C4-2B (cell line): ENCODE measurements around the gene SLC50A1.

Experiments used
- H3K27ac ChIP-seq: fragments of 450-650 bp; 2 replicates; pipeline ENCODE4 v1.5.1; 2017
- ZFX ChIP-seq: fragments of 450-650 bp; IDR thresholded peaks from 2 replicates; pipeline ENCODE4 v1.6.1; 2017
- TF ChIP-seq, protein P1 (sequence below): fragments of 450-650 bp; conservative IDR thresholded peaks from 2 replicates; pipeline ENCODE4 v1.5.1; 2017; ENCODE audit warnings: mild to moderate bottlenecking

The SLC50A1 gene

DNA sequence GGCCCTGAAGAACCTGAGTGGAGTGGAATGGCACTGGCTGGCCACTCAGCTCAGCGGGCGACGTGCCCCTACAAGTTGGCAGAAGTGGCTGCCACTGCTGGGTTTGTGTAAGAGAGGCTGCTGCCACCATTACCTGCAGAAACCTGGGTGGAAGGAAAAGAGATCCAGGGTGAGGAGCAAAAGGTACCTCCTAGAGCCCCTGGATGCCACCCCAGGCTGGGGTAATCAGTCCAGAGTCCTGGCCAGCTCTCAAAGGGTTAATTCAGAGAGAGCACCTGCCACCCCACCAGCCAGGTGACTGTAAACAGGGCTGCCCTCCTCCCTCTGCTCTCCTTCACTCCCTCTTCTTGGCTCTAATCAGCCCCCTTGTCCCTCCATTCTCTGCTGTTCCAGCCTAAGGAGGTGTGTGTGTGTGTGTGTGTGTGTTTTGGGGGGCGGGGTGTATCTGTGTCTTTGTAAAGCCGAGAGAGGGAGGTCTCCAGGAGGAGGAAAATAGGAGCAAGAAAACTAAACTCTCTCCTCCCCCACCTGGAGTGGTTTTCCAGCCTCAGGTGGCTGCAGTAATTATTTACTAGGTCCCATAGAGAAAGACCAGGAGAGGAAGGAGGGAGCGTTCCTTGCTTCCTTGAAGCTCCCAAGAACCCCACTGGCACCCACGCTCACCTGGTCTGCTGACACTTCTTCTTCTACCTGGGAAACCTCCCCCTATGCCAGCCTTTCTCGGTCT lies 50.6 kb downstream of the SLC50A1 start:
- H3K27ac ChIP-seq: no peak overlapping the region

DNA sequence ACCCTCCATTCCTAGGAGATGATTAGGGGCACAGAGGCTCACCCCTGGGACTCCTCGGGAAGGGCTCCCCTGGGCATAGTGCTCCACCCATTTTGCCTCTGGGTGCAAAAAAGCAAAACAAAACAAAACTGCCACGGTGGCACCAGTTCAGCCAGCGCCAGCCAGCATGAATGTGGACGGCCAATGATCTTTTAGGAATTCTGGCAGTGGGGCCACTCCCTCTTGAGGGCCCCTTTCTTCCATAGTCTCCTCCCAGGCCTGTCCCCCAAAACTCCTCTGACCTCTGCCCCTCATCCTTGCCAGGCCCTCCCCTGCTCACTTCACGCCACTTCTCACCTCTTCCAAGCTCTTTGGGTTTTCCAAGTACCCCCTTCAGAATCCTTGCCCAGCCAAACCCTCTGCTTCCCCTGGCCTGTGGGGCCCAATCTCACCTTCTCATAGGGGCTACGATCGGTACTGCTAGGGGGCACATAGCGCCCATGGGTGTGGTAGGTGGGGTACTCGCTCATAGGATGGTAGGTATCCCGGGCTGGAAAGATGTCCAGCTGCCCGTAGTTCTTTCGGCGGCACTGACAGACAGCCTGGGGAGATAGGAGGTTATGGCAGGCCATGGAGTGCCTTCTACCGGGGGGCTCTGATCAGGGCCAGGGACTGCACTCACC lies 51.3 kb downstream of the SLC50A1 start:
- no peak for TF ChIP-seq ZFX
- TF ChIP-seq, protein P1, sequence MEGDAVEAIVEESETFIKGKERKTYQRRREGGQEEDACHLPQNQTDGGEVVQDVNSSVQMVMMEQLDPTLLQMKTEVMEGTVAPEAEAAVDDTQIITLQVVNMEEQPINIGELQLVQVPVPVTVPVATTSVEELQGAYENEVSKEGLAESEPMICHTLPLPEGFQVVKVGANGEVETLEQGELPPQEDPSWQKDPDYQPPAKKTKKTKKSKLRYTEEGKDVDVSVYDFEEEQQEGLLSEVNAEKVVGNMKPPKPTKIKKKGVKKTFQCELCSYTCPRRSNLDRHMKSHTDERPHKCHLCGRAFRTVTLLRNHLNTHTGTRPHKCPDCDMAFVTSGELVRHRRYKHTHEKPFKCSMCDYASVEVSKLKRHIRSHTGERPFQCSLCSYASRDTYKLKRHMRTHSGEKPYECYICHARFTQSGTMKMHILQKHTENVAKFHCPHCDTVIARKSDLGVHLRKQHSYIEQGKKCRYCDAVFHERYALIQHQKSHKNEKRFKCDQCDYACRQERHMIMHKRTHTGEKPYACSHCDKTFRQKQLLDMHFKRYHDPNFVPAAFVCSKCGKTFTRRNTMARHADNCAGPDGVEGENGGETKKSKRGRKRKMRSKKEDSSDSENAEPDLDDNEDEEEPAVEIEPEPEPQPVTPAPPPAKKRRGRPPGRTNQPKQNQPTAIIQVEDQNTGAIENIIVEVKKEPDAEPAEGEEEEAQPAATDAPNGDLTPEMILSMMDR: no peak
- no peak overlapping the region for H3K27ac ChIP-seq

More for the DNA sequence above, 50.6 kb downstream of the SLC50A1 start:
- no peak for TF ChIP-seq ZFX
- TF ChIP-seq, protein P1: no peak

DNA sequence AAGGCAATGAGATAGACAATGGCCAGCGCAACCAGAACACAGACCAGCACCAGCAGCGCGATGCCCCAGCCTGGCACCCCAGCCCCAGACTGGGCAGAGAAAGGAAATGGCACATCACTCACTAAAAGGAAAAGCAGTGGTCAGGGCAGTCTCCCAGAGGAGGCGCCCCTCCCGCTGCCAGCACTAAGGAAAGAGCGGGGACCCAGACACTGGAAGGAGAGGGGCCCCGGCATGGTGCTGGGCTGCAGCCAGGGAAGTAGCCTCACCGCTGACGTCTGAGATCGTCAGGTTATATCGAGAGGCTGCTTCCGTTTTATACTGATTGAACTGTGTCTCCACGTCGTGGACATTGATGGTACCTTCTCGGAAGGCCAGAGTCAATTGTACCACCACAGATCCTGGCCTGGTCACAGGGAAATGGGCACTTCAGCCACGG lies 51.8 kb downstream of the SLC50A1 start:
- TF ChIP-seq, protein P1: no peak
- TF ChIP-seq ZFX: no peak
- H3K27ac ChIP-seq: no peak overlapping the region

DNA sequence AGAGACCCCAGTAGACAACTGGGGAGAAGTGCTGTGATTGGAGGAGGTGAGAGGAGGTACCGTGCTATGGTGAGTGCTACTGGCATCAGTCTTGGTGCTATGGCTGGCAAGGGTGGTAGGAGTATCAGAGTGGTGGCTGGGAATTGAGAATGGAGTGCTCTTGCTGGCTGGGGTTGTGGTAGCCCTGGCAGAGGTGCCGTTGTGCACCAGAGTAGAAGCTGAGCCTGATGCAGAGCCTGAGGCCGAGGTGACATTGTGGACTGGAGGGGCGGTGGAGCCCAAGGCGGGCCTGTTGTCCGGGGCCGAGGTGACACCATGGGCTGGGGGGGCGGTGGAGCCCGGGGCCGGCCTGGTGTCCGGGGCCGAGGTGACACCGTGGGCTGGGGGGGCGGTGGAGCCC lies 52.6 kb downstream of the SLC50A1 start:
- no peak overlapping the region for H3K27ac ChIP-seq

More for the DNA sequence above, 52.6 kb downstream of the SLC50A1 start:
- TF ChIP-seq ZFX: no peak
- TF ChIP-seq, protein P1: no peak
